GM18508 (cell line): ENCODE data around the gene SHH.

Source experiments
- ATAC-seq: cut with Tn5 transposase; IDR thresholded peaks from one replicate; pipeline ENCODE4 v1.9.1; 2021; ENCODE audit warnings: moderate number of reproducible peaks; ENCODE audit not compliant: insufficient read depth, unreplicated experiment

SHH gene

DNA sequence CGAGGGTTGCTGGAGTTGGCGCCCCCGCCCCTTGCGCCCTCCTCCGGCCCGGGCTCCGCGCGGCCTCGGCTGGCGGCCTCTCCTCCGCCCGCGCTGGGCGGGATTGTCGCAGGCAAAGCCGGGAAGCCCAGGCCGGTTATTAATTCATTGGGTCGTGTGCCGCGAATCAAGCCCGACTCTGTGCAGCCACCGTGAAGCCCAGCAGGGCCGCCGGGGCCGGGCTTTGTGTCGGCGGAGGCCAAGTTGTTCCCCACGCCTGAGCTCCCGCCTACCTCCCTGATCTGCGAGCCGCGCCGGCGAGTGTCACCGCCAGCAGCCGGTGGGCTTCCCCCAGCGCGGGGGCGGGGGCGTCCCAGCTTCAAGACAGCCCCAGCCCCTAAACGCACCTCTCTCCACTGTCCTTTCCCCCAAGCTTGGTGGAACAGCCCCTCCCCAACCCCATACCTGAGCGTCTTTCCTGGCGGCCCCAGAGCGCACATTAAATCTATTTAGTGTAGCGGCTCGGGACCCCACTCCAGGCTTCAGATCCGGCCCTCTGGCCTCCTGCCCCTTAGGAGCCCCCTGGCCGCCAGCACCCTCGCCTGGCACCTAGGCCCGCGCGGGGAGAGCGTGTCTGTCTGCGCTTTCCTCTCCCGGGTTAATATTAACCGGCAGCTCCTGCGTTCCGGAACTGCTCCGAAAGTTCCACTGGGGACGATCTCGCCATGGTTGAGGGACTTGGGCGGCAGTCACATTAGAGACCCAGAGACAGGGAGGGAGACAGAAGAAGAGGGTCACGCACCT lies 3.5 kb downstream of the SHH start:
- no peak for ATAC-seq

DNA sequence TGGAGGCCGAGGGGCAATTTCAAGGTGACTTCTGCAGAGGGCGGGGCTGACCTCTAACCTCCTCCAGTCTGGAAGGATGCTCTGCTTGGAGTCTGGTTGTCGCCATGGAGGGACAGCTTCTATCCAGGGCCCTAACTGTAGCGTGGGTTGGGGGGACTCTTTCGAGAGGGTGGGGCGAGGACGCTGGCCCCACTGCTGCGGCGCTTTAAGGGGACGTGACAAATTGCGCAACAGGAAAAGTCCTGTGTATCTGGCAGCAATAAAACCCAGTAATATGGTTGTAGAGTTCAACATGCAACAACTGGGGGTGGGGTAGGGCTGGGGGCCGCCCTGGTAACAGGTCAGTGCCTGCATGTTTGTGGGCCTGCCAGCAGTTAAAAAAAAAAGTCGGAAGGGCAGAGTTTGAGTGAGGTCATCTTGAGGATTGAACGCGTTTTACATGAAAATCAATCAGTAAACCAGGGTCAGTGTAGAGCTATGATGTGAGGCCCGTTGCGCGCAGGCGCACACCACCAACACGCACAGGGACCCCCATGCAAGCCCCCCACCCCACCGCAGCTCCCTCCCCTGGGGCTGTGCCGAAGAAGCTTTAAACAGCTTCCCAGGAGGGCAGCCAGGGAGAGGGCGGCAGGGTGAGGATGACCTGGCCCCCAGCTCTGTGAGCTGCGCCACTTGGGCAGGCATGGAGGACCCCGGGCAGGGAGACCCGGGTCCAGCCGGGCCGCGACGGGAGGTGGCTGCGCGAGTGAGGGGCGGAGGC lies 4.3 kb downstream of the SHH start:
- ATAC-seq = no peak

DNA sequence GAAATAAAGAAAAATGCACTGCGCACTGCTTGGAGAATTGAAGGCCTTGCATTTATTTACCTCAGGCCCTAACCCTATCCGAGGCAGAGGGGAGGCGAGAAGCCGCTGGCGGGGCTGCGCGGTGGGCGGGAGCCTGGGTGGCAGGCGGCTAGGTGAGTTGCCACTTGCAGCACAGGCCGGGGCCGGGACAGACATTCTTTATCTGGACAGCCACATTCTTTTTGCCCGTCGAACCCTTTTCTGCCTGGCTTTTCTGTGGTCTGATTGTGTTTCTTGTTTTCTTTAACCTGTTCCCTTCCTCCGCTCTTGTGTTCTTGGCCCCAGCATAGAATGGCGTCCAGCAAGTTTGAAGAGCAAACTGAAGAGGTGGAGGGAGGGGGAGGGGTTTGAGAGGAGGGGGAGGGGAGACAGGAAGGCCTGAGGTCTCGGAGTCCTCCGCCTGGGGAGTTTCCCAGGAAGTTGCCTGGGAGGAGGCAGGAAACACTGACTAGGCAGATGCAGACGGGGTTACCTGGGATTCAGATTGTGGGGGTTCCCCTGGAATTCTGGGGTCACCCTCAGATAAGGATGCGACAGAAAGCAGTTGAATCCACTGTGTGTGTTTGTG lies 5.1 kb downstream of the SHH start:
- ATAC-seq = no peak

GRCh38 chr7:155806096-155806871 lies 6.0 kb downstream of the SHH start:
- no peak for ATAC-seq

DNA sequence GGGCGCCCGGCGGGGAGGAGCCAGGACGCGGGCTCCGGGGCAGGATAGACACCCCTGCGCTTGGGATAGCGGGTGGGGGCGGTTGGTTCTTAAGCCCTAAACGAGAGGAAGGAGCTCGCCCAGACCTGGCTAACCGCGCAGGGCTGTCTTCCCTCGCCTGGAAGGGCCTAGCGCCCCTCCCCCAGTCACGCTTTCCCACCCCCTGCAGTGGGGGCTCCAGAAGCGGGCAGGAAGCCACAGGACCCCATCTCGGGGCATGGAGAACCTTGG lies 6.5 kb downstream of the SHH start:
- no peak for ATAC-seq

DNA sequence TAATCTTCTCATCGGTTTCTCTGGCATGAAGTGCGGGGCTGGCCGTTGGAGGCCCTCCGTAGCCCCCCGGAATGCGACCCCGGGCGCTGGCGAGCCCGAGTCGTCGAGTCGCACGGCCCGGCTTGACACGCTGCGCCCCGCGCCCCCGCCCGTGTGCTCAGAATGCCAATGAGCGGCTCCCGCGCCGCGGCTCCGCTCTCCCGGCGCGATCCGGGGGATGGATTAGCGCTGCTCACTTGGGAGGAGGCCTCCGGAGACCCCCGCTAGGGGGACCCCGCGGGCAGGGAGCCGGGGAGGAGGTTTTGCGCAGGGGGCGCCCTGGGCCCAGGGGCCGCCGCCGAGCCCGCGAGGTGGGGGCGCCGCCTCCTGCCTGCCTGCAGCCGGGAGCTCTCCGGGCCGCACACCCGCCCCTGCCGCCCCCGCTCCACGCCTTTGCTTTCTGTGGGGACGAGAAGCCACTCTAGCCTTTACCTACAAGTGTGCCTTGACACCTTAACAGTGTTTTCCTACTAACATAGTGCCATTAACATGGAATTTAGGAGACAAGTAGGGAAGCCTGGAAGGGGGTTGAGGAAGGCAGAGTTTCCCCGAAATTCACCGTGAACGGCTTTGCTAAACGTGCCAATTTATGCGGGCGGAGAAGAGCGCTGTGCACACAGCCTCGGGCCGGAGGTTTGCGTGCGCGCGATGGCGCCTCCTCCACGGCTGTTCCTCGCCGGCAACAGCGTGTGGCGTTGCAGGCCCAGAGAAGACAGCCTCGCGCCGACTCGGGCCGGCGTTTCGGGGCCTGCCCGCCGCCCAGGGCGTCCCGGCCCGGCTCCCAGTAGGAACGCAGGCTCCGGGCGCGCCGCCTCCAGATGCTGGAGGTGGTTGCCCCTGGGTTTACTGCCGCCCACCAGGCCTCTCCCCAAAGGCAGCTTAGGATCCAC lies 7.1 kb downstream of the SHH start:
- ATAC-seq = no peak

DNA sequence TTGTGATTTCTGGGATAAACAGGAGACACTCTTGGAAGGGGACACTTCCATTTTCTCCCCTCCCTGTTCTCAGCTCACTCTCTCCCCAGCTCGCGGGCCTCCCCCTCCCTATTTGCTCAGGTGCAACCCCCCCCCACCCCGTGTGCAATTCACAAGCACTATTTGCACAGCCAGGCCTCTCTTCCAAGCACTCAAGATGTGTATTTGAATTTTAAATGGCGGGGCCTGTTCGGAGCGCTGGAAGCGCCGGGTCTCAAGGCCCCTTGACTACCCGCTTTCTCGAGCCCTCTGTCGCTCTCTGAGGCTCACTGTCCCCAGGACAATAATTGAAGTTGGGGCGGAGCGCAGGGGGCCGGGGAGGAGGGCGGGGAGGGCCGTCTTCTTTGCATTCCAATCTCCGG lies 7.8 kb downstream of the SHH start:
- no peak for ATAC-seq

DNA sequence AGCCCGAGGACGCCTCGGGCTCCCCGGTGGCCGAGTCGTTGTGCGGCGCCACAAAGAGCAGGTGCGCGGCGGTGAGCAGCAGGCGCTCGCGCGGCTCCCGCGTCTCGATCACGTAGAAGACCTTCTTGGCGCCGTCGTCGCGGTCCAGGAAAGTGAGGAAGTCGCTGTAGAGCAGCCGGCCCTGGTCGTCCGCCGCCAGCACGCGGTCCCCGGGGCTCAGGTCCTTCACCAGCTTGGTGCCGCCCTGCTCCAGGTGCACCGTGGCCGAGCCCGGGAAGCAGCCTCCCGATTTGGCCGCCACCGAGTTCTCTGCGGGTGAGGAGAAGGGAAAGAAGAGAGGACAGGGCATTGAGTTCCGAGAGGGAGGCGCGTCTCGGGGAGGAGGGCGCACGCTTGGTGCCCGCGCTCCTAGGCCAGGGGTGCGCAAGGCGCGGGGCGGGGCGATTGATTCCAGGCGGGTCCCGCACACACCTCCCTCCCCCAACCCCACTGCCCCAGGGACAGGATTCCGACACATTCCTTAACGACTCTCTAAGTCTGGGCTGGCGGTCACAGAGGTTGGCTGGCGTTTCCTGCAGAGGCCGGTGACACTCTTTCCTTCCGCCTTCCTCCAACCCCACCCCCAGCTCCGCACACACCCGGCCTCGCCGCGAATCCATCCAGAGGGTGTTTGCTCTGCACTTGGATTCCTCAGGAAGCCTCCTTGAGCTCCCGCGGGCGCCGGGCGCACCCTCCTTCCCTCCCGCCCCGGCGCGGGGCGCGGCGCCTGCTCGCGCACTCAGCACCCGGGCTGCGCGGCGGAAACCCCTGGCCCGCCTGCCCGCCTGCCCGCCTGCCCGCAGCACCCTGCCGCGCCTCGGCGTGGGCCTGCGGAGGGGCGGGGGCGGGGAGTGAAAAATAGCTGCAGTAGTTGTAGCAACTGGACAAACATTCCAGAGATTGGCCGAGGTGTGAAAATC lies 8.6 kb downstream of the SHH start:
- ATAC-seq = no peak

- no peak for ATAC-seq
Observed at GRCh38 chr7:155802906-155803417, 9.3 kb downstream of the SHH start.

- no peak for ATAC-seq
Observed at GRCh38 chr7:155802291-155802690, 10.0 kb downstream of the SHH start.

DNA sequence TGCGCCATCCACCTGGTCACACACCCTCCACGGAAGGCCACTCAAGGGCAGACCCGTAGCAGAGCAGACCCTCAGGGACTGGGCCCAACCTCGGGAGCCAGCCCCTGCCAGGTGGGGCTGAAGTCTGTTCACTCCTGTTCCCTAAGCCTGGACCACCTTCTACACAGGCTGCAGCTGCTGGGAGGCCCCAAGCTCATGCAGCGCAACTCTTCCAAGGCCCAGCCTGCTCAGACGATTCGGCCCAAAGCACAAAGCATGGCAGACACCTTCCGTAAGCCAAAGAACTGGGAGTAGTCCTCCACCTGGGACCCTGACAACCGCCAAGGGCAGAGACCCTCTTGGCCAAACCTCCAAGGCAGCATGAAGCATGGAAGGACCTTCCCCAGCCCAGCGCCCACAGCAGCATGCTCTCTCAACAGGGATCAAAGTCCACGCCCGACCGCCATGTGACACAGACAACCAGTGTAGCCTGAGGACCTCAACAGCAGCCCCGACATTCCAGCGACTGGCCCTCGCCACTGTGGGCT lies 11.5 kb downstream of the SHH start:
- no peak for ATAC-seq

- no peak for ATAC-seq
Observed at GRCh38 chr7:155800301-155800700, 12.0 kb downstream of the SHH start.

GRCh38 chr7:155799514-155799913 lies 12.7 kb downstream of the SHH start:
- ATAC-seq = no peak

- no peak for ATAC-seq
Observed at GRCh38 chr7:155798673-155799439, 13.4 kb downstream of the SHH start.

GRCh38 chr7:155797262-155798250 lies 14.7 kb downstream of the SHH start:
- ATAC-seq = no peak
